Stimulated activated naive CD4-positive, alpha-beta T cell (primary cell): ENCODE data around the gene KRT16.
A peak's percentile ranks its signal among the peaks of the same experiment; 100 is the strongest.
"Not testable (repeated sequence)": the region's sequence is repeated elsewhere in the genome, so short reads cannot be mapped to it uniquely, and the experiment has no call there.

Experiments used
- DNase-seq, 6 experiments: peaks; one replicate each; lab custom pipeline; 2025; lab: John Stamatoyannopoulos, UW

Gene KRT16

DNA sequence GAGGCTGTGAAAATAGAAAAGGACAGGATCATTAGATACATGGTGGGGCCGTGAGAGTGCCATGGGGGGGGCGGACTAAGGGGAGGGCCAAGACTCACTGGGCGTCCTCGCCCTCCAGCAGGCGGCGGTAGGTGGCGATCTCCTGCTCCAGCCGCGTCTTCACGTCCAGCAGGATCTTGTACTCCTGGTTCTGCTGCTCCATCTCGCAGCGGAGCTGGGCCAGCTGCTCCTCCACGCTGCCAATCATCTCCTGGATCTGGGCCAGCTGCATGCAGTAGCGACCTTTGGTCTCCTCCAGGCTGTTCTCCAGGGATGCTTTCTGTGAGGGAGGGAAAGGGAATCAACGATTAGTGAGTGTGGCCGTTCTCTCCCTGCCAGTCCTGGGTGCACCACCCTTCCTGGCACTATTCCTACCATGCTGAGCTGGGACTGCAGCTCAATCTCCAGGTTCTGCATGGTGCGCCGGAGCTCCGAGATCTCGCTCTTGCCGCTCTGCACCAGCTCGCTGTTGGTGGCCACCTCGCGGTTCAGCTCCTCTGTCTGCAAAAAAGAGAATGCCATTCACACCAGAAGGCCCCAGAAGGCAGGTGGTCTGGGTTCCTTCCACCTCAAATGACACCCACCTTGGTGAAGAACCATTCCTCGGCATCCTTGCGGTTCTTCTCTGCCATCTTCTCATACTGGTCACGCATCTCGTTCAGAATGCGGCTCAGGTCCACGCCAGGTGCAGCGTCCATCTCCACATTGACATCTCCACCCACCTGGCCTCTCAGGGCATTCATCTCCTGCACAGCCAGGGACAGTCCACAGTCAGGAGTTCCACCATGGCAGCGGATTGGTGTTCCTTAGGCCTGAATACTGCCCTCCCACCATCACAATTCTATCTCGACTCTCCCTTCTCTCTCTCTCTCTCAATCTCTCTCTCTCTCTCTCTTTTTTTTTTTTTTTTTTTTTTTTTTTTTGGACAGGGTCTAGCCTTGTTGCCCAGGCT lies 29.1 kb downstream of the KRT16 start:
- DNase-seq = no peak

DNA sequence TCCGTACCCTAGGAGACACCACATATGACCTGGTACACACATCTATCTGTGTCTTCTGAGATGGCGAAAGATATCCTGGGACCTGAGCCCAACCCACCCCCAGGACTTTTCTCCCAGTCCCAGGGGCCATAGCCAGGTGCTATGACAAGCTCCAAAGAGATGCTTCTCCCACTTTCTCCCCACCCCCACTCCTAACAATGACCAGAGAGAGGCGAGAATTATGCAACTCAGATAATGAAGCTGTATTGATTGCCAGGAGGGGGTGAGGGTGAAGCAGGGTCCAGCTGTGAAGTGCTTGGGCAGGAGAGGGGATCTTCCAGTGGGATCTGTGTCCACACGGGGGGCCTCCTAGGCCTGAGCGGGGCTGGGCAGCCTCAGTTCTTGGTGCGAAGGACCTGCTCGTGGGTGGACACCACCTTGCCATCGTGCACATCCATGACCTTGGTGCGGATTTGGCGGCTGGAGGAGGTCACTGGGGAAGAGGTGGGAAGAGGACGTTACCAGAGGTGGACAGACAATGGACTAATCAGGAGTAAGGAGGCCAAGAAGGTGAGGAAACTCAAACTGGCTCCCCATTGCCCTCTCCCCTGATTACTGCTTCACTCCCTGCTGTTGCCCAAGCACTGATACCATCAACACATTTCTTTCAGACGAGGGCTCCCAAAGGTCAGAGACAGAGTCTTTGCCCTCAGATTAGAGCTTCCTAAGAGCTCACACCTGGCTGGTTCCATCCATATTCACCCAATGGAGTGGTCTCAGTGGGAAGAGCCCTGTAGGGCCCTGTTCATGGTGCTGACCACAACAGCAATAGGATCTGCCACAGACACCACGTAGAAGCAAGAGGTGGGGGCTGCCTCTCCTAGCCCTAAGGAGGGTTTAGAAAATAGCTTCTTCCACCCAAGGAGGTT lies 30.3 kb downstream of the KRT16 start:
- not testable (repeated sequence) for DNase-seq

DNA sequence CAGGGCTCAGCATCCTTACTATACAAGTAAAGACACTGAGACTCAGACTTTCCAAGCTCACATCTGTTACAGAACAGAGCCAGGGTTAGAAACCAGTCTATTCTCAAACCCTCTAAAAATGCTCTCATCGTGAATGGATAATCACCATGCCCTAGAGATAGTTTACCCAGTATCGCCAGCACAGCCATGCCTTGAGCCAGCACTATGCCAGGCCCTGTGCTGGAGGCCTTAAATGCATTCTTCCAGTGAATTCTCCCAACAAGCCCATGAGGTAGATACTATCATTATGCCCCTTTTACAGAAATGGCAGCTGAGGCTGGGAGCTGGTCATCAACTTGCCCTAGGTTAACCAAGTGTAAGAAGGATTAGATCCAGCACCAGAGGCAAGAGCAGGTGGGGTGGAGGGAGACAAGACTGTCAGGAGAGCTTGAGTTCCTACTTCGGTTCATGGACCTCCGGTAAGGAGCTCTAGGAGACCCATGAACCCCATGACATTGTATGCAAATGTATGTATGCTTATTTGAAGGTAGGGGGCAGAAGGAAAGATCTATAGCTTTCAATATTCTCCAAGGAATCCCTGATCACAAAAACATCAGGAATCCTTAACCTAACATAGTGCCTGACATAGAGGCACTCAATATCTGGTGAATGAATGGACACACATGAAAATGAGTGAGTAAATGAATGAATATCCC lies 31.1 kb downstream of the KRT16 start:
- no peak for DNase-seq

DNA sequence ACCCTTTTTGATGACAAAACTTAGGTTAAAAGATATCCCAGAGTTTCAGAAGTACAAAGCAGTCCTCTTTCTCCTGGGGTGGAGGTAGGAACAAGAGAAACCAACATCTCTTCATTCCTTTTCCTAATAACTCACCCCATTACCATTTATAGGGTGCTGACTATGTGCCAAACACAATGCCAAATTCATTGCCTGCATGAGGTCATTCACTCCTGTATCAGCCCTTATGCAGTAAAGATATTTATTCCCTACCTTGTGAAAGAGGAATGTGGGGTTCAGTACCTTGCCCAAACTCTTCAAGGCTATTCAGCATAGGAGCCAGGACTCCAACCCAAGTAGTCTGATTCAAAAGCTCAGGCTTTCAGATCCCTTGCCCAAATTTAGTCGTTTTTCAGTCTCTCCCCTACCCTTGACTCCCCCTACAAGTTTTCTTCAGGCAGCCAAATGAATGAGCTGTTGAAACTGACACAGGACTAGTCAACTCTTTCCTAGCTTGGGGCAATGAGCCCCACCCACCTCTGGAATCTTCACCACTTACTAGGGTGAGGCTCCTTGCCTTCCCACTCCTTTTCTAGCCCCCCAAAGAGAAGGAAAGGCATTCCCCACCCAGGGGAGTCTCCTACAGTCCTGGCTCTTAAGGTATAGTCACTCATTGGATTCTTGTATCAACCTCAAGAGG lies 31.7 kb downstream of the KRT16 start:
- DNase-seq = no peak

DNA sequence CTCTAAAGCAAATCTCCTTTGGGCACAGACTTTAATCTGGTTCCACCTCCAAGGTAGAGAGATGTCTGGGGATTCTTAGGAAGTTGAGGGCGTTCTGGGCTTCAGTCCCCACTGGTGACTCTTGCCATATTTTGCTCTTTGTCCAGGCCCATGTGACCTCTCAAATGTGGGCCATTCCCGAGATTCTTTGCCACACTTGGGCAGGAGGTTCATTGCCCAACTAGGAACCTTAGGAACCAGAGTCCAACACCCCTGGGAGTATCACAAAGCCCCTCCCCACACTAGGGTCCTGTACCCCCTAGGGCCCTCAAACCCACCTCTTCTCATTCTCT lies 32.4 kb downstream of the KRT16 start:
- DNase-seq = no peak

DNA sequence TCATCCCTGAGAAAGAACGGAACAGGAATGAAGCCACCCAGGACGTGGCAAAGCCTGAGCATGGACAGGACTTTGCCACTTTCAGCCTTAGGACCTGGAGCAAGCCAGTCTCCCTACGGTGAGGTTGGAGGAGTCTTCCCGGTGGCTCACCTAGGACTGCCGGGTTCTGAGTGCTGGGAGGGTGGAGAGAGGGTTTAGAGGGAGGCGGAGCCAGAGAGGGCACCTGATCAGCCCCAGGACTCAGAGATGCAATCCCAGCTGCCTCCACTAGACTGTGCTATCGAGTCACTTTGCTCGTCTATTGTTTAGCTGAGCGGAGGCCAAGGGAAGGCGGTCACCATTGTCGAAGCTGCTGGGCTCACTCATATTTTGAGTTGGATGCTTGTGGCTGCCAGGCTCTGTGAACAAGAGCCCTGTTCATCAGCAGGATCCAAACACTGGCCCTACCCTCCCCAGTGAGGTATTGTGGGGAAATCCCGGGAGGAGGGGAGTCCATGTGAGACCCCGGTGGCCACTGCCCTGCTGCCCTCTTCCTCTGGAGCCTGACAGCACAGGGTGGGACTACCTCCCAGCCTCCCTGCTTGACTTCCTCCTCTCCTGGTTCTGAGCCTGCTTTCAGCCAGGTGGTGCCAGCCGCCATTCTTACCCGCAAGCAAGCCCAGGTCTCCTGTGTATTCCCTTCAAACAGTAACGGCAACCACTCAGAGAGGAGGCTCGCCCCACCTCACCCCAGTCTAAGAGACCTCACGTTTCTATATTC lies 32.9 kb downstream of the KRT16 start:
- DNase-seq = peak; percentile 2 to 45 (median 18)

DNA sequence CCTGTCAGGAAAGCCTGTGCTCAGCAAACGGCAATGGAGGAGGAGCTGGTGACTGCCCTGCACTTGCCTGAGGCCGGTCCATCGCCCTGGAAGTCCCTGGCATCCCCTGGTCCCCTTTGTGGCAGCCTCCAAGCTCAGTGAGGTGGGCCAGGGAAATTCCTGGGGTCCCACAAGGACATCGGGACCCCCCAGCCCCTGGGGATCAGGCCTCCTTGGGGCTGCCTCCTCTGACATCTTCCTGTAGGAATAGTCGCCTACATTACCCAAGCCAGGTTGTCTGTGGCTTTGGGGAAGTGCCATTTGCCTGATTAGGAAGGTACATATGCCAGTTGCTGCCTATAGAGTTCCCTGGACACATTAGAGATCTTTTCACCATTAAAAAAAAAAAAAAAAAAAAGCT lies 33.6 kb downstream of the KRT16 start:
- DNase-seq = no peak

DNA sequence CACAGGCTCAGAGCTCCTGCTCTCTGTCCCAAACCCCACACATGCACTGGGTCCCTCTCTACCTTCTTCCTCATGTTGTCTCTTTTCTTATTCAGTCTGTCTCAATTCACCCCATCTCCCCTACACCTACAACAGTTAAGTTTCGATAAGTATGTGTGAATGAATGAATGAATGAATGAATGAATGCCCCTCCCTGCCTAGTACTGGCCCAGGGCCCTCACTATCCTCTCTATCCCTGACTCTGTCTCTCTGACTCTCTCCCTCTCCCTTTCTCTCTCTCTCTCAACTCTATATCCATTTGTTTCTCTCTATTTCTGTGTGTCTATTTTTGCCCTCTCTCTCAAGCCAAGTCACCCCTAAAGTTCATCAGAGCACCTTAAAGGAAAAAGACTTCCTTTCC lies 34.0 kb downstream of the KRT16 start:
- DNase-seq = no peak

DNA sequence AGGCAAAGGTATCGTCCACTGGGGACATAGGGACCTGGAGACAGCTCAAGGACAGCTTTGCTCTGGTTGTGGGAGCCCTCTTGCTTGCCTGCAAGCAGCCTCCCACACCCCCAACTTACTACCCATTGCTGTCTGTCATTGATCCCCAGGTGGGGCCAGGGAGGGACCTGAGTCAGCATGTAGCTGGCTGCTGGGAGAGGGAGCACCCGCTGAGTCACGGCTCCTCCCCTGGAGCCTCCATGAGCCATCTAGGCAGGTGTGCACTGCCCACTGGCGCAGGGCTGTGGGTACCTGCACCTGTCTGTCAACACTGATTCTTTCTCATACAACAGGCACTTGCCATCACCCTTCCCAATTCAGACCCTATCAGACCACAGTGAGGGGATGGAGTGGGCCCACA lies 35.8 kb downstream of the KRT16 start:
- not testable (repeated sequence) for DNase-seq

DNA sequence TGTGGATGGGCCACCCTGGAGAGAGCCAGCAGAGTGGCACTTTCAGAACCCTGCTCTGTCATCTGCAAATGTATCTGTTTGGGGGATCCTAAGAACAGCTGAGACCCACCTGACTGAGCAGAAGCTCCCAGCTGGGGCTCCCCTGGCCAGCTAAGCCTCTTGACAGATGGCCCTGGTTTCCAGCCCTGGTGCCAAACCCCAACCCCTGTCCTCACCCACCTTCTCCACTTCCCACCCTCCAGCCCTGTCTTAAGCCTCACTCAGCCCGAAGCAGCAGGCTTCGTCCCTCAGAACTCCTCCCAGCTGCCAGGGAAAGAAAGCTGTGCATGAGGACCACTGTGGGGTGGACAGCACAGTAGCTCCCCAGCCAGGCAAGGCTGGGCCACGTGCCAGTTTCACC lies 37.2 kb downstream of the KRT16 start:
- no peak for DNase-seq

DNA sequence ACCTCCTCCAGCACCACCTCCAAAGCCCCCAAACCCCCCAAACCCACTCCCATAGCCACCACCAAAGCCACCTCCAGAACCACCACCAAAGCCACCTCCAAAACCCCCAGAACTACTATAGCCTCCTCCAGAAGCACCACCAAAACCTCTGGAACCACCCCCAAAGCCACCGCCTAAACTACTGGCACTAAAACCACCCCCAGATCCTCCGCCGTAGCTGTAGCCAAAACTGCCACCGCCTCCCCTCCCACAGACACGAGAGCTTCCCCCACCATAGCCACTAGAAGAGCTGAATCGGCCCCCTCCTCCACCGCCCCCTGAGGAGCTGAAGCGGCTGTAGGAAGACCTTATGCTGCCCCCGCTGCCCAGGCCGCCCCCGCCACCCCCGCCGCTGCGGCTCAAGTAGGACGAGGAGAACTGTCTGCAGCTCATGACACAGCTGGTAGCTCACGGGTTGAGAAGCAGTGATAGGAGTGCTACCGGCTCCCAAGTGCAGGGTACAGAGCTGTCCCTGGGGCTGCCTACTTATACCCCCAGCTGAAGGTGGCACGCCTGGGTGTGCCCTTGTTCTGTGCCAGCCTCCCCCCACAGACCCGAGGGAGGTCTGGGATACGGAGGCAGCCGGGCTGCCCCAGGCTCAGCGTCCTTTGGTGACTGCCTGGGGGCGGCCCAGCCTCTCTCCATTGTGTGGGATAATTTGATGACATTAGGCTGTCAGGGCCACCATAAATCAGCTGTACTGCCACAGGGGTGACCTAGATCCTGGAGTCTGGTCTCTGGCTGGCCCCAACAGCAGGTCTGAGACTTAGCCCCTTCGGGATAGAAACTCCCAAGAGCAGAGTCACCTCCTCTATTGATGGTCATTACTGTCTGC lies 40.8 kb downstream of the KRT16 start, which contains the start of gene KRT9:
Gene KRT9, minus strand, starts transcription at position 499 of the 874 bp plus-strand sequence. Its CDS starts 67 bp downstream, at position 432.
- no peak for DNase-seq

DNA sequence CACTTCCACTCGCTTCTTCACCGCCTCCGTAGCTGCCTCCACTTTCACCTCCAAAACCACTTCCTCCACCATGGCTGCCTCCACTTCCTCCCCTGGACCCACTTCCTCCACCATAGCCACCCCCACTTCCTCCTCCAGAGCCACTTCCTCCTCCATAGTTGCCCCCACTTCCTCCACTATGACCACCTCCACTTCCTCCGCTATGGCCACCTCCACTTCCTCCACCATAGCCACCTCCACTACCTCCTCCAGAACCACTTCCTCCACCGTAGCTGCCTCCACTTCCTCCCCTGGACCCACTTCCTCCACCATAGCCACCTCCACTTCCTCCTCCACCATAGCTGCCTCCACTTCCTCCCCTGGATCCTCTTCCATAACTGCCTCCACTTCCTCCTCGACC lies 45.2 kb downstream of the KRT16 start:
- DNase-seq = peak in 2 of 6 experiments; percentile 10 to 13

DNA sequence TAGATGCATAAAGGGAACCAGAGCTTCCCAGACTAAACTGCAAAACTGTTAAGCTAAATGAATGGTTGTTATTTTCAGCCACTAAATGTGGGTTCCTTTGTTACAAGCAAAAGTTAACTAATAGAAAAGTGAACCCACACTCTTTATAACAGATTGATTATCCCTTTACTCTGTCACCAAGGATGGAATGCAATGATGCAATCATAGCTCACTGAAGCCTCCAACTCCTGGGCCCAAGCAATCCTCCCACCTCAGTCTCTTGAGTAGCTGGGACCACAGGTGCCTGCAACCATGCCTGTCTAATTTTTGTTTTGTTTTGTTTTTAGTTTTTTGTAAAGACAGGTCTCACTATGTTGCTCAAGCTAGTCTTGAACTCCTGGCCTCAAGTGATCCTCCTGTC lies 47.2 kb downstream of the KRT16 start:
- DNase-seq = no peak

DNA sequence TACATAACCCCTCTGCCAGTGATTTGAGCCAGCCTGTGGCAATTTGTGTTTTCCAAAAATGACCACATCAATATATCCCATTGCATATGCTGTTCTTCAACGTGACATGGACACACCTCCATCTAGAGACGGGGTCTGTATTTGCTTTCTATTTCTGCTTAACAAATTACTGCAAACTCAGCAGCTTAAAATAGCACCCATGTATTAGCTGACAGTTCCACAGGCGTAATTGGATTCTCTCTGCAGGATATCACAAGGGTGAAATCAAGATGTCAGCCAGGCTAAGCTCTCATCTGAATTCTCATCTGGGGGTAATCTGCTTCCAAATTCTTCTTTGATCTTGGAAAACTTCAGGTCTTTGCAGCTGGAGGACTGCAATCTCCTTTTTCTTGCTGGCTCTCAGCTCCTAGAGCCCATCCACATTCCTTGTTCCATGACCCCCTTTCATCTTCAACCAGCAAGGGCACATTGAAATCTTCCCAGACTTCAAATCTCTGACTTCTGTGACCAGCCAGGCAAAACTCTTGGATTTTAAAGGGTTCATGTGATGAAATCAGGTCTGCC lies 48.9 kb downstream of the KRT16 start:
- DNase-seq = no peak

DNA sequence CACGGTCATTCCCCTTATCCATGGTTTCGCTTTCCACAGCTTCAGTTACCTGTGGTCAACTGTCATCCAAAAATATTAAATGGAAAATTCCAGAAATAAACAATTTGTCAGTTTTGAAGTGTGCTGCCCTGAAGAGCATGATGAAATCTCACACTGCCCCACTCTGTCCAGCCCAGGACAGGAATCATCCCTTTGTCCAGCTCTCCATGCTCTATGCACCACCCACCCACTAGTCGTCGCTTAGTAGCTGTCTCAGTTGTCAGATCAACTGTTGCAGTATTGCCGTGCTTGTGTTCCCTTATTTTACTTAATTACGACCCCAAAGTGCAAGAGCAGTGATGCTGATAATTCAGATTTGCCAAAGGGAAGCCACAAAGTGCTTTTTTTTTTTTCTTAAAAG lies 51.0 kb downstream of the KRT16 start:
- DNase-seq = no peak
